COLO829 (cell line): Measurements from ENCODE around the gene RAD50.
"Not testable (repeated sequence)": the region's sequence is repeated elsewhere in the genome, so short reads cannot be mapped to it uniquely, and the experiment has no call there.

Source experiments
- DNase-seq: peaks from one replicate; pipeline ENCODE4 v3.0.0; 2012; ENCODE audit warnings: low spot score

Gene RAD50

DNA sequence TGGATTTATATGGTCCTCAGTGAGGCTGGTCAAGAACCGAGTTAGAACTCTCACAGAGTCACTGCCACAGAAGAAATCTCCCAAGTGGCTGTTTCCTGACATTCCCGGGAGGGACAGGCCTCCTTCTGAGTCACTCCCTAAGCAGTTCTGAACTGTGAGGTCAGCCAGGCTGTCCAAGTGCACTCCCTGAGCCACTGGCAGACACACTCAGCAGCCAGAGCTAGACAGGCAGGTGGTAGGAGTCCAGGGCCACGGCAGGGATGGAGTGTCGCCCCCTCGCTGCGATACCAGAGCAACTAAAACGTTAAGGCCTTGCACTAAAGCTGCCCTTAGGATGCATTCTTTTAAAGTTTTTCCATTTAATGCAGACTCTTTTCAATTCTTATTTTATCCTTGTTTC lies 120.4 kb downstream of the RAD50 start:
- peak; percentile 45 for DNase-seq

DNA sequence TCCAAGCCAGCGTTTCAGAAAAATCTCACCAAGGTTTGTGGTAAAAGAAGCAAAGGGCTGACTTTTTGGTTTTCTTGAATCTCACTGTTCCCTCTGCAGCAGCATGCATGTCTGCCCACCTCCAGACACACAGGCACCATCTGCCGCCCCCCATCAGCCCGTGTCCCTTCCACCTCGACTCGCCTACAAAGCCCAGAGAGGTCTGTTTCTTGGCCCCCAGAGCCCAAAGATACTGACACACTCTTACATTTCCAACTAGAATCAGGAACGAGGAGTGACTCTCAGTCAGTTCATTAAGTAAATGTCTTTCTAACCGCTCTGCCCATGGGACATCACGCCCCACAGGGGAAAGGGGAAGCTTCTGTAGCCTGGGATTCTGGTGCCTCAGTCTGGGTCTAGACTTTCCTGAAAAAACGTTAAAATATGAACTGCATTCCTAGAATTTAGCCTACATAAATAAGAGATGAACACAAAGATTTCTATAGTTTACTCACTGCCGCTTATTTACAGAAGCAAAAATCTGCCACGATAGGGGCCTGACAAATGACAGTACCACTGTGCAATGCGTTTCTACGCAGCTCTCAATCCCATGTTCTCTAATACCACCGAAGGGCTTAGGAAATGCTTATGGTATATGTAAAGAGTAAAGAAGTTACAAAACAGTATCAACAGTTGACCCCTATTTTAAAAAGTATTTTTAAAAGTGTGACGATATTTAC lies 121.1 kb downstream of the RAD50 start:
- no peak for DNase-seq

DNA sequence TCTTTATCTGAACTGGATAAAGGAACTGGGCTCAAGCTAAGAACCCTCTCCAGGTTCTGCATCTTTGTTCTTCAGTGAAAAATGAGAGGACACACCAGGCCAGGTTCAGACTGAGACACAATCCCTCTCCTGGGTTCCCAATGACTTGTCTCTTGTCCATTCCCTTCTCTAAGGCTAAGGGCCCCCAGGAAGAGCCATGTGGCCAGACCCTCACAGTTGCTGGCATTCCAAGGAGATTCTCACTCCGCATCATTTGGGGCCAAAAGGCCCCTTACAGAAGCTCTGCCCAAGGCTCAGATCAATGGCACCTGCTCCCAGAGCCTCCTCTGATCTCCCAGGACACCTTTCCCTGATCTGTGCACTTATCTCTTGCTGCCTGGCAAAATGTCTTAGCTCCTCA lies 122.0 kb downstream of the RAD50 start:
- DNase-seq, result no peak

DNA sequence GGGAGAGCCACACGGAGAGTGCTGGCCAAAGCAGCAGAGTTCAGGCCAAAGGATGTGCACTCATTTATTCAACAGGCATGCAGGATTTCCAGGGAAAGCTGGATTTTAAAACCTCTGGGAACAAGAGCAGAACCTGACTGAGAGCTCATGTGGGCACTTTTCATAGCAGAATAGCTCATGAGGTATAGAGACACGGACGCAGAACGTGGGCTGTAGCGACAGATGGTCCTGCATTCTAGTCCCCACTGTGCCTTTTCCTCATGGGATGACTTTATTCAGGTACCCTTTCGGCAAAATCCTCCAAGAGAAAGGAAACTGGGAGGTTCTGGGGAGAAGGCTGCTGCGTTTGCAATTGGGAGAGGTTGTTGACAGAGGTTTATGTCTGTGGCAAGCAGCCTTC lies 122.4 kb downstream of the RAD50 start:
- DNase-seq, result no peak

GRCh38 chr5:132679717-132680380 lies 123.1 kb downstream of the RAD50 start:
- no peak for DNase-seq

GRCh38 chr5:132680780-132681475 lies 124.2 kb downstream of the RAD50 start:
- DNase-seq, result no peak

DNA sequence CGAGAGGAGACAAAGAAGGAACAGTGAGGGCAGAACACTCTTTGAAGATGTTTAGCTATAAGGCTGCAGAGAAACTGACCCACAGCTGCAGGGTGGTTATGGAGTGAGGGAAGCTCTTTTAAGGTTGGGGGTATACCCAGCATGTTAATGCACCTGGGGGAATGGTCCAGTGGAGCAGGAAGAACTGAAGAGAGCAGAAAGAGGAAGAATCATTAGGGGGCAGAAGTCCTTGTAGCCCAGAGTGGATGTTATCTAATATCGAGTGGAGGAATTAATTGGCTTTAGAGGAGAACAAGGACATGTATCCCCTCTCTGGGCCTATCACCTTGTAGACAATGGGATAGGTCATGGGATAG lies 124.7 kb downstream of the RAD50 start:
- DNase-seq, result no peak

- DNase-seq, result no peak
Observed at GRCh38 chr5:132681983-132682382, 125.2 kb downstream of the RAD50 start.

DNA sequence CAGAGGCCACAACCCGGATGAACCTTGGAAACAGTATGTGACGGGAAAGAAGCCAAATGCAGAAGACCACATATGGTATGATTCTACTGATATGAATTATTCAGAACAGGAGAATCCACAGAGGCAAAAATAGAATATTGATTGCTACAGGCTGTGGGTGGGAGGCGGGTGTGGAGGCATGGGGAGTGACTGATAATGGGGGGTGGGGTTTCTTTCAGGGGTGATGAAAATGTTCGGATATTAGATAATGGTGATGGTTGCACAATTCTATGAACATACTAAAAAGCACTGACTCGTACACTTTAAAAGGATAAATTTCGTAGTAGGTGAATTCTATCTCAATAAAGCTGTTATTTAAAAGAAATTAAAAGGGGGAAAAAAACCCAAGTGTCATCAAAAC lies 127.7 kb downstream of the RAD50 start:
- DNase-seq, result no peak

DNA sequence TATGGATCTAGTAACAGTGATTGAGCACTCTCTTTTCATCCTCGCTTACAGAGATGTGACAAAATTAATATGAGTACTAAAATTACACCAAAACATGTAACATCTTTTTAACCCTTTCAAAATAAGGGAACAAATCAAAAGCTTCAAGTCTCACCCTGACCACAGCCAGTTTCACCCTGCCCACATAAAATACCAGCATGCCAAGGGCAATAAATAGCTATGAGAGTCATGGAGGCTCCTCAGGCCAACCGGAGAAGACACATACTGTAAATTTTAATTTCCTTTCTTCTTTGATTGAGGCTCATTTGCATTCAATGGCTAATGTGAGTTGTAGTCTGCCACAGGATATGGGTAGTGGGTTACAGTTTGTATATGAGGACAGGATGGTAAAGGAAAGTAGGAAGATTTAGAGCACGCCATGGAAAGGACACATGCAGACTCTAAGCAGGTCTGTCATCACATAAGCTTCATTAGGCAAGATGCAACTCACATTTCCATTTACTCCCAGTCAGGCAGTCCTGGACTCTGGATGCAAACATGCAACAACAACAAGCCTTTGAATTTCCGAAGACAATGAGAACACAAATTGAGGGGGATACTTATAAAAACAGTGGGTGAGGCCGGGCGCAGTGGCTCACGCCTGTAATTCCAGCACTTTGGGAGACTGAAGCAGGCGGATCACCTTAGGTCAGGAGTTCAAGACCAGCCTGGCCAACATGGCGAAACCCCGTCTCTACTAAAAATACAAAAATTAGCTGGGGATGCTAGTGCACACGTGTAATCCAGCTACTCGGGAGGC lies 128.3 kb downstream of the RAD50 start:
- no peak for DNase-seq

DNA sequence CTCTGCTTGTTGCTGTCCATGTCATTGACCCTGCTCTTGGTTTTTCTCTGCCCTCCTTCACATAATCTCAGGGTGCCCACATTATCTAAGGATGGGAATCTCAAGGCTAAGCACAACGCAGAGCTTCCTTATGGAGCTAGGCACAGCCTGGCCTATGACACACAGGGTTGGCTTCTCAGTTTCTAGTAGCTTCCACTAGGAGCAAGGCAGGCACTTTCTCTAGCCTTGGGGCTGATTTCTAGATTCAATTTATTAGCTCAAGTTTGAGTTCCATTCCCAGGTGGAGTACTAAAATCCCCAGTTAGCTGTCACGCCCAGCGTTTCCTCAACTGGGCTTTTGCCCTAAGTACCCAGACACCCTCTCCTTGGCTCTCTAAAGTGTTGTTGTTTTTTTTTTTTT lies 129.4 kb downstream of the RAD50 start:
- no peak for DNase-seq

- DNase-seq, result no peak
Observed at GRCh38 chr5:132687995-132688394, 131.2 kb downstream of the RAD50 start.

DNA sequence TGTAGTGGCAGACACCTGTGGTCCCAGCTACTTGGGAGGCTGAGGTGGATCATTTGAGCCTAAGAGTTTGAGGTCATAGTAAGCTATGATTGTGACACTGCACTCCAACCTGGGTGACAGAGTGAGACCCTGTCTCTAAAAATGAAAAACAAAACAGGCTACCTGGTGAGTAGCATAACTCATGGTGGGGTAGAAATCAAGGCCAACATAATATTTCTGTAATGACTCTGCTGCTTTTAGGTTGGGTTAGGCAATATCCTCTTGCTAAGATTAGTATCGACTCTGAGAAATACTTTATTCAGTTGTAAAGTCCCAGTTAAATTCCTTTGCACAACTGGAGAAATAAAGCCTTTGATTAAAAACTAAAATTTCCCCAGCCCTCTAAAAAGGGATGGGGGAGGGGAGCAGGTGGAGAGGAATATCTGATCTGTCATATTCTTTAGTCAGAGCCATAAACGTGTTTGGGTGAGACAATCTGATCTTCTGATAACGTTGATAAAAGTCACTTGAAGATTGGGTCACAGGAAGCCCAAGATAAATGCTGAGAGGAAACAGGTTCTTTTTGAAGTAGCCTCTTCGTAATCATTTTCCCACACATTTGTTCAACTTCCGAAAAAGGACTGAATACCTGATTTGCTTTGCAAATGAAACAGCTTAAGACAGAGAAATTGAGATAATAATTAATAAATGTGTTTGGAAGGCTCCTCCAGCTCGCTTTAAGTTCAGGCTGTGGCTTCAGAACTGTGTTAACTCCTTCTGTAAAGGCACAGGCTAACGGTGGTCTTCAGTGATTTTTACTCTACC lies 132.0 kb downstream of the RAD50 start:
- DNase-seq, result no peak

- DNase-seq, result no peak
Observed at GRCh38 chr5:132689513-132689912, 132.7 kb downstream of the RAD50 start.

- DNase-seq, result no peak
Observed at GRCh38 chr5:132690156-132690555, 133.4 kb downstream of the RAD50 start.

DNA sequence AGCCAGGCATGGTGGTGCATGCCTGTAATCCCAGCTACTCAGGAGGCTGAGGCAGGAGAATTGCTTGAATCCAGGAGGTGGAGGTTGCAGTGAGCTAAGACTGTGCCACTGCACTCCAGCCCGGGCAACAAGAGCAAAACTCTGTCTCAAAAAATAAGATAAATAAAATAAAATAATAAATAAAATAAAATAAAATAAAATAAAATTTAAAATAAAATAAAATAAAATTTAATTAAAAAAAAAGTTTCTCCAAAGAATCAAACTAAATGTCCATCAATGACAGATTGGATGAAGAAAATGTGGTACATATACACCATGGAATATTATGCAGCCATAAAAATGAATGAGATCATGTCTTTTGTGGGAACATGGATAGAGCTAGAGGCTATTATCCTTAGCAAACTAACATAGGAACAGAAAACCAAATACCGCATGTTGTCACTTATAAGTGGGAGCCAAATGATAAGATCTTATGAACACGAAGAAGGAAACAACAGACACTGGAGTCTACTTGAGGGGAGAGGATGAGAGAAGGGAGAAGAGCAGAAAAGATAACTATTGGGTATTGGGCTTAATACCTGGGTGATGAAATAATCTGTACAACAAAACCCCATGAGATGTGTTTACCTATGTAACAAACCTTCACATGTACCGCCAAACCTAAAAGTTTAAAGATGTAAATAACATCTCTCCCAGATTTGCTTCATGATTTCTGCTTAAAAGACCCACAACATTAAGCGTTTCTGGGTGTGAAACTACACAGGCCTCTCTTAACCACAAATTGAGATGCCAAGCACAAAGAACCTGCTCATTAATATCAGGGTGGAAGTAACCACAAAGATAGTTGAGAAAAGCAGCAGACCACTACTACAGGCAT lies 135.2 kb downstream of the RAD50 start:
- DNase-seq, result not testable (repeated sequence)

GRCh38 chr5:132692632-132692967 lies 135.8 kb downstream of the RAD50 start:
- no peak for DNase-seq
